Measurements from ENCODE around the gene INPP4B.

DNA sequence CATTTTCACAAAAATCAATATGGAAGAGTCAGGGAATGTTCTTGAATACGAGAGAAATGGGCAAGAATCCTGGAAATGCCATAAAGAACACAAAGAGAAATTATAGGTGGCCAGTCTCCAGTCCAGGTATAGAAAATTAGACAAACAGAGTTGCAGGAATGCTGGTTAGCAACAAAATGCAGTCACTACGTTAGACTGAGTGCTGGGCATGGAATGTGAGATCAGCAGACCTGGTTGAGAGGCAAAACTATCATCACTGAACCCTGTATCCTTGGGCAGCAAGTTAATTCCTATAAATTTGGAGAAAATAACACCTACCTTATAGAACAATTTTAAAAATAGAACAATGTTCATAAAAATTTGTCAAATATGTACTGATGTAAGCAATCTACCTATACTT is 417.4 kb downstream of the INPP4B start:
- TF ChIP-seq CTCF (IDR thresholded peaks at IDR 0.05) (no peak), POLR2A (IDR thresholded peaks at IDR 0.05) (no peak)

Data from uterus (tissue), 2 donors.